ENCODE data around the gene CYP21A2.
"Not testable (repeated sequence)": the region's sequence is repeated elsewhere in the genome, so short reads cannot be mapped to it uniquely, and the experiment has no call there.

Gene CYP21A2

DNA sequence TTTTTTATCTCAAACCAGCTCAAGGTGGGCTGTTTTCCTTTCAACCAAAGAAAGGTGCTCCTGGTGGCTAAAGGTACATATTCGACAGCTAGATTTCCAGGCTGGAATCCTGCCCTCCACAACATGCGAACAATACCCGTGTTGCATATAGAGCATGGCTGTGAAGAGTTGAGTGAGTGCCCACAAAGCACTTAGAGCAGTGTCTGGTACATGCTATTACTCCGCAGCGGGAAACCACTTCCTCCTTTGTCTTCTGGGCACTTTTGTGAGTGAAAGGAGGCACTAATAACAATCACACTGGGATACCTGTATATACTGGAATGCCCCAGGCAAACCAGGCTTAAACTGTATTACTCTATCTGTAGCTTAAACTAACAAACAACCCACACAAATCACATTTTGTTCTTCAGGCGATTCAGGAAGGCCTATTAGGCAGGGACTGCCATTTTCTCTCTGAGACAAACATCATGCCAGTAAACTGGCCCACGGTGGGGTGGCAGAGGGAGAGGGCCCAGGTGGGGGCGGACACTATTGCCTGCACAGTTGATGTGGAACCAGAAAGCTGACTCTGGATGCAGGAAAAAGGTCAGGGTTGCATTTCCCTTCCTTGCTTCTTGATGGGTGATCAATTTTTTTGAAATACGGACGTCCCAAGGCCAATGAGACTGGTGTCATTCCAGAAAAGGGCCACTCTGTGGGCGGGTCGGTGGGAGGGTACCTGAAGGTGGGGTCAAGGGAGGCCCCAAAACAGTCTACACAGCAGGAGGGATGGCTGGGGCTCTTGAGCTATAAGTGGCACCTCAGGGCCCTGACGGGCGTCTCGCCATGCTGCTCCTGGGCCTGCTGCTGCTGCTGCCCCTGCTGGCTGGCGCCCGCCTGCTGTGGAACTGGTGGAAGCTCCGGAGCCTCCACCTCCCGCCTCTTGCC, at the start of gene CYP21A2:
Gene CYP21A2 (plus strand): TSS at position 818 of the 927 bp plus-strand sequence. CDS start 8 bp downstream, at position 826.
- not testable (repeated sequence) for H3K4me3 ChIP-seq (ENCODE audit: control insufficient read depth, low read depth, low read length); DNase-seq (ENCODE audit: low read depth)

- DNase-seq (ENCODE audit: low read depth); H3K4me3 ChIP-seq (ENCODE audit: control insufficient read depth, low read depth, low read length): not testable (repeated sequence)
These were observed 48.9 kb upstream of the CYP21A2 start for GRCh38 chr6:31989363-31989762.

GRCh38 chr6:31994421-31994820, 43.8 kb upstream of the CYP21A2 start:
- not testable (repeated sequence) for H3K4me3 ChIP-seq (ENCODE audit: control insufficient read depth, low read depth, low read length); DNase-seq (ENCODE audit: low read depth)

- not testable (repeated sequence) for H3K4me3 ChIP-seq (ENCODE audit: control insufficient read depth, low read depth, low read length); DNase-seq (ENCODE audit: low read depth)
These were observed 41.8 kb upstream of the CYP21A2 start for GRCh38 chr6:31996385-31996784.

GRCh38 chr6:32002546-32003268, 35.5 kb upstream of the CYP21A2 start:
- not testable (repeated sequence) for DNase-seq (ENCODE audit: low read depth)

GRCh38 chr6:32003301-32003700, 34.9 kb upstream of the CYP21A2 start:
- DNase-seq (ENCODE audit: low read depth); H3K4me3 ChIP-seq (ENCODE audit: control insufficient read depth, low read depth, low read length): not testable (repeated sequence)

More at GRCh38 chr6:32002546-32003268, 35.5 kb upstream of the CYP21A2 start:
- not testable (repeated sequence) for H3K4me3 ChIP-seq (ENCODE audit: control insufficient read depth, low read depth, low read length)

GRCh38 chr6:32004393-32004792, 33.8 kb upstream of the CYP21A2 start:
- not testable (repeated sequence) for DNase-seq (ENCODE audit: low read depth); H3K4me3 ChIP-seq (ENCODE audit: control insufficient read depth, low read depth, low read length)

GRCh38 chr6:32004864-32005537, 33.2 kb upstream of the CYP21A2 start:
- not testable (repeated sequence) for DNase-seq (ENCODE audit: low read depth); H3K4me3 ChIP-seq (ENCODE audit: control insufficient read depth, low read depth, low read length)

DNA sequence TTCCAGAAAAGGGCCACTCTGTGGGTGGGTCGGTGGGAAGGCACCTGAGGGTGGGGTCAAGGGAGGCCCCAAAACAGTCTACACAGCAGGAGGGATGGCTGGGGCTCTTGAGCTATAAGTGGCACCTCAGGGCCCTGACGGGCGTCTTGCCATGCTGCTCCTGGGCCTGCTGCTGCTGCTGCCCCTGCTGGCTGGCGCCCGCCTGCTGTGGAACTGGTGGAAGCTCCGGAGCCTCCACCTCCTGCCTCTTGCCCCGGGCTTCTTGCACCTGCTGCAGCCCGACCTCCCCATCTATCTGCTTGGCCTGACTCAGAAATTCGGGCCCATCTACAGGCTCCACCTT, 32.7 kb upstream of the CYP21A2 start:
- not testable (repeated sequence) for H3K4me3 ChIP-seq (ENCODE audit: control insufficient read depth, low read depth, low read length); DNase-seq (ENCODE audit: low read depth)

DNA sequence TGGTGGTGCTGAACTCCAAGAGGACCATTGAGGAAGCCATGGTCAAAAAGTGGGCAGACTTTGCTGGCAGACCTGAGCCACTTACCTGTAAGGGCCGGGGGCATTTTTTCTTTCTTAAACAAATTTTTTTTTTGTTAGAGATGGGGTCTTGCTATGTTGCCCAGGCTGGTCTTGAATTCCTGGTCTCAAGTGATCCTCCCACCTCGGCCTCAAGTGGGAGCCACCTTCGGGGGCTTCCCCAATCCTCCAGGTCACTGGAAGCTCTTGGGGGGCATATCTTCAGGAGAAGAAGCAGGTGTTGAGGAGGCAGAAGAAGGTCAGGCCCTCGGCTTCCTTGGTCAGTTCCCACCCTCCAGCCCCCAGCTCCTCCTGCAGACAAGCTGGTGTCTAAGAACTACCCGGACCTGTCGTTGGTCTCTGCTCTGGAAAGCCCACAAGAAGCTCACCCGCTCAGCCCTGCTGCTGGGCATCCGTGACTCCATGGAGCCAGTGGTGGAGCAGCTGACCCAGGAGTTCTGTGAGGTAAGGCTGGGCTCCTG, 32.2 kb upstream of the CYP21A2 start:
- H3K4me3 ChIP-seq (ENCODE audit: control insufficient read depth, low read depth, low read length); DNase-seq (ENCODE audit: low read depth): not testable (repeated sequence)

- DNase-seq (ENCODE audit: low read depth); H3K4me3 ChIP-seq (ENCODE audit: control insufficient read depth, low read depth, low read length): not testable (repeated sequence)
These were observed 31.1 kb upstream of the CYP21A2 start for GRCh38 chr6:32007086-32007485.

- not testable (repeated sequence) for H3K4me3 ChIP-seq (ENCODE audit: control insufficient read depth, low read depth, low read length); DNase-seq (ENCODE audit: low read depth)
These were observed 30.2 kb upstream of the CYP21A2 start for GRCh38 chr6:32008037-32008436.

DNA sequence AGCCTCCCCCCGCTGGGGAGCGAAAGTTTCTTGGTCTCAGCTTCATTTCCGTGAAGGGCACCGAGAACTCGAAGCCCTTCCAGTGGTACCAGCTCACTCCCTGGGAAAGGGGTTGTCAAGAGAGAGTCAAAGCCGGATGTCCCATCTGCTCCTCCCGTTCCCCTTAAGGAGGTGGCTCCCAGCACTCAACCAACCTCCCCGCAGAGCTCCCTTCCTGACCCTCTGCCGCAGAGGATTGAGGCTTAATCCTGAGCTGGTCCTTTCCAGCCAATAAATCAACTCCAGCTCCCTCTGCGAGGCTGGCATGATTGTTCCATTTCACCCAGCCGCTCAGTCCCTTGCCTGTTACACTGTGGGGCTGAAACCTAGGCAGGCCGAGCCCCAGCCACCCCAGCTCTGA, 29.6 kb upstream of the CYP21A2 start:
- not testable (repeated sequence) for H3K4me3 ChIP-seq (ENCODE audit: control insufficient read depth, low read depth, low read length); DNase-seq (ENCODE audit: low read depth)

- DNase-seq (ENCODE audit: low read depth); H3K4me3 ChIP-seq (ENCODE audit: control insufficient read depth, low read depth, low read length): not testable (repeated sequence)
These were observed 28.7 kb upstream of the CYP21A2 start for GRCh38 chr6:32009537-32009936.

DNA sequence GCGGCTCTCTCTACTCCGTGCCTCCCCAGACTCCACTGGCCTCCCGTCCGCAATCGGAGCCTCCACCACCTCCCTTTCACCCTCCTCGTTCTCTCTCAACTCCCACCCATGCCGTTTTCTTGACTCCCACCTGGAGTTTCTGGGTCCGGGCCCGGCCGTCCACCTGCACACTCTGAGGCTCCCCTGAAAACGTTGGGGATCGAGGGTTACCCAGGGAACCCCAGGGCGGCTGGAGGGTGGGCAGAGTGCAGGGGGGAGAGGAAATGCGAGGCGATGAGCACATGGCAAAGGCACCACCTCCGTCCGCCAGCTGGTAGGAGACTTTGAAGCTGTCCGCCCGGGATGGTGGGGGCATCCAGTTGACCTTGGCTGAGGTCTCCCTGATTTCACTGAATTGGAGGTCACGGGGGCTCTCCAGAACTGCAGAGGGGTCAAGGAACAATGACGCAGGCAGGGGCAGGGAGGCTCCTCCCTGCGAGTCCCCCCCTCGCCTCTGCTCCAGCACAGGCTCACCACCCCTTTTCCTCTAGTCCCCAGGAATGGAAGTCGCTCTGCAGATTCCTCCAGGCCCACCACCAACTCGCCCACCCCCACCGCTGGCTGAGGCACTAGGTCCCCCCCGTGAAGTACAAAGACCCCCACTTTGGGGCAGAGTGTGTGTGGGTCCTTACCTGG, 27.2 kb upstream of the CYP21A2 start:
- DNase-seq (ENCODE audit: low read depth); H3K4me3 ChIP-seq (ENCODE audit: control insufficient read depth, low read depth, low read length): not testable (repeated sequence)

- not testable (repeated sequence) for H3K4me3 ChIP-seq (ENCODE audit: control insufficient read depth, low read depth, low read length); DNase-seq (ENCODE audit: low read depth)
These were observed 25.1 kb upstream of the CYP21A2 start for GRCh38 chr6:32012941-32013617.

GRCh38 chr6:32013738-32014137, 24.5 kb upstream of the CYP21A2 start:
- H3K4me3 ChIP-seq (ENCODE audit: control insufficient read depth, low read depth, low read length); DNase-seq (ENCODE audit: low read depth): not testable (repeated sequence)

Measured in fibroblast of mammary gland (primary cell).